GM21825 (cell line): ENCODE results near the gene PRPF8.
"Not testable (repeated sequence)": the region's sequence is repeated elsewhere in the genome, so short reads cannot be mapped to it uniquely, and the experiment has no call there.

ENCODE experiments used
- ATAC-seq: cut with Tn5 transposase; IDR thresholded peaks from one replicate; pipeline ENCODE4 v1.9.1; 2021; ENCODE audit warnings: mild to moderate bottlenecking, moderate library complexity; ENCODE audit not compliant: unreplicated experiment

PRPF8 gene

GRCh38 chr17:1695365-1695764, 10.7 kb upstream of the PRPF8 start:
- no peak for ATAC-seq

GRCh38 chr17:1693339-1693738, 8.7 kb upstream of the PRPF8 start:
- no peak for ATAC-seq

- no peak for ATAC-seq
Observed at GRCh38 chr17:1690544-1691221, 6.0 kb upstream of the PRPF8 start.

GRCh38 chr17:1688405-1688804, 3.7 kb upstream of the PRPF8 start:
- ATAC-seq, result not testable (repeated sequence)

GRCh38 chr17:1686086-1686485, 1.4 kb upstream of the PRPF8 start:
- no peak for ATAC-seq

- ATAC-seq, result no peak
Observed at GRCh38 chr17:1683459-1683858, 1.2 kb downstream of the PRPF8 start.

GRCh38 chr17:1676401-1676800, 8.3 kb downstream of the PRPF8 start:
- ATAC-seq, result no peak

GRCh38 chr17:1673041-1673785, 11.5 kb downstream of the PRPF8 start:
- ATAC-seq, result no peak

- not testable (repeated sequence) for ATAC-seq
Observed at GRCh38 chr17:1663934-1664333, 20.7 kb downstream of the PRPF8 start.

- ATAC-seq, result no peak
Observed at GRCh38 chr17:1661045-1661444, 23.6 kb downstream of the PRPF8 start.

GRCh38 chr17:1658100-1658499, 26.6 kb downstream of the PRPF8 start:
- no peak for ATAC-seq

GRCh38 chr17:1653735-1654134, 30.9 kb downstream of the PRPF8 start:
- no peak for ATAC-seq

GRCh38 chr17:1652794-1653193, 31.9 kb downstream of the PRPF8 start:
- not testable (repeated sequence) for ATAC-seq

- ATAC-seq, result no peak
Observed at GRCh38 chr17:1651559-1651844, 33.2 kb downstream of the PRPF8 start.

- no peak for ATAC-seq
Observed at GRCh38 chr17:1650731-1651558, 33.7 kb downstream of the PRPF8 start.

GRCh38 chr17:1649844-1650501, 34.7 kb downstream of the PRPF8 start, which contains the start of gene RILP:
RILP (minus strand) TSS chr17:1649866; CDS start chr17:1649804, 62 bp downstream.
- no peak for ATAC-seq

- peak; percentile 41 for ATAC-seq
Observed at GRCh38 chr17:1648963-1649843, 35.5 kb downstream of the PRPF8 start.

- ATAC-seq, result peak; percentile 47
Observed at GRCh38 chr17:1648173-1648962, 36.3 kb downstream of the PRPF8 start.

- ATAC-seq, result no peak
Observed at GRCh38 chr17:1647802-1648171, 36.9 kb downstream of the PRPF8 start.
